ENCODE results near the gene ZNF486. TPM values are rescaled to one million over a fixed set of nuclear protein-coding genes. Genes with fewer than 3 reads are reported as not detected.

Gene ZNF486
- total RNA-seq, 6 donors from 2014 or later = 4.3 to 13.4 (median 6.7) TPM

- no peak overlapping the region for H3K27ac ChIP-seq
Measured at GRCh38 chr19:20153281-20153680, 13.7 kb upstream of the ZNF486 start.

GRCh38 chr19:20154636-20155035 lies 12.4 kb upstream of the ZNF486 start:
- no peaks in the 10 kb centered on the region for H3K27me3 ChIP-seq
- WGBS, 2 donors = 71 to 85% methylated on average over 4 of the region's 4 CpGs
- no peak overlapping the region for H3K4me3 ChIP-seq
- DNase-seq = no peak
- no peaks in the 10 kb centered on the region for H3K4me1 ChIP-seq
- no peak for ATAC-seq (ENCODE audit: low FRiP score in 2 of 2)
- TF ChIP-seq CTCF (IDR thresholded peaks at IDR 0.05) (no peak), EP300 (IDR thresholded peaks at IDR 0.05) (no peak), POLR2AphosphoS5 (IDR thresholded peaks at IDR 0.05) (no peak), POLR2A (IDR thresholded peaks at IDR 0.05) (no peak)
- H3K9me3 ChIP-seq = no peaks in the 10 kb centered on the region
- H3K27ac ChIP-seq = no peak overlapping the region
- no peaks in the 10 kb centered on the region for H3K36me3 ChIP-seq

More at GRCh38 chr19:20153281-20153680, 13.7 kb upstream of the ZNF486 start:
- WGBS, 2 donors = 84 to 91% methylated on average over 4 of the region's 4 CpGs
- H3K36me3 ChIP-seq = no peaks in the 10 kb centered on the region
- no peaks in the 10 kb centered on the region for H3K4me1 ChIP-seq
- DNase-seq (no peak), ATAC-seq (ENCODE audit: low FRiP score in 2 of 2) (no peak)
- H3K4me3 ChIP-seq = no peak overlapping the region
- H3K27me3 ChIP-seq = no peaks in the 10 kb centered on the region
- TF ChIP-seq EP300 (IDR thresholded peaks at IDR 0.05) (no peak), POLR2A (IDR thresholded peaks at IDR 0.05) (no peak), CTCF (IDR thresholded peaks at IDR 0.05) (no peak), POLR2AphosphoS5 (IDR thresholded peaks at IDR 0.05) (no peak)
- no peaks in the 10 kb centered on the region for H3K9me3 ChIP-seq

- ATAC-seq (ENCODE audit: low FRiP score in 2 of 2) = no peak
- DNase-seq = peak in 1 of 2 donors; percentile 54
- WGBS, 2 donors = 61 to 68% methylated on average over 3 of the region's 3 CpGs
Measured at GRCh38 chr19:20162821-20163220, 4.2 kb upstream of the ZNF486 start.

GRCh38 chr19:20164456-20164855 lies 2.6 kb upstream of the ZNF486 start:
- Histone ChIP-seq H3K36me3 (peaks cover 0 to 4% (median 0%) of the 10 kb centered on the region in 4 donors), H3K4me1 (peaks cover 6 to 30% (median 8%) of the 10 kb centered on the region in 4 donors), H3K27me3 (no peaks in the 10 kb centered on the region), H3K27ac (no peak overlapping the region), H3K4me3 (no peak overlapping the region), H3K9me3 (no peaks in the 10 kb centered on the region)
- 76 to 80% methylated on average over 1 of the region's 1 CpG for WGBS, 2 donors
- no peak for TF ChIP-seq POLR2A (IDR thresholded peaks at IDR 0.05)
- TF ChIP-seq CTCF (IDR thresholded peaks at IDR 0.05) = no peak
- TF ChIP-seq POLR2AphosphoS5 (IDR thresholded peaks at IDR 0.05) = no peak
- no peak for TF ChIP-seq EP300 (IDR thresholded peaks at IDR 0.05)
- DNase-seq (no peak), ATAC-seq (ENCODE audit: low FRiP score in 2 of 2) (no peak)

More at GRCh38 chr19:20162821-20163220, 4.2 kb upstream of the ZNF486 start:
- TF ChIP-seq EP300 (IDR thresholded peaks at IDR 0.05) = no peak
- TF ChIP-seq POLR2A (IDR thresholded peaks at IDR 0.05) = no peak
- TF ChIP-seq POLR2AphosphoS5 (IDR thresholded peaks at IDR 0.05) = no peak
- no peak for TF ChIP-seq CTCF (IDR thresholded peaks at IDR 0.05)
- Histone ChIP-seq H3K4me3 (no peak overlapping the region), H3K4me1 (peaks cover under 1 to 20% (median 2%) of the 10 kb centered on the region in 4 donors), H3K36me3 (no peaks in the 10 kb centered on the region), H3K9me3 (no peaks in the 10 kb centered on the region), H3K27me3 (no peaks in the 10 kb centered on the region), H3K27ac (no peak overlapping the region)

- Histone ChIP-seq H3K27me3 (no peaks in the 10 kb centered on the region), H3K9me3 (no peaks in the 10 kb centered on the region), H3K36me3 (peaks cover 0 to 6% (median 0%) of the 10 kb centered on the region in 4 donors), H3K27ac (peak overlapping the region in 2 of 4 donors; percentile 36 to 40), H3K4me1 (peaks cover 6 to 30% (median 8%) of the 10 kb centered on the region in 4 donors), H3K4me3 (no peak overlapping the region)
- DNase-seq = peak in 1 of 2 donors; percentile 37
- 63 to 72% methylated on average over 7 of the region's 7 CpGs for WGBS, 2 donors
- TF ChIP-seq POLR2A (IDR thresholded peaks at IDR 0.05) (no peak), CTCF (IDR thresholded peaks at IDR 0.05) (no peak), EP300 (IDR thresholded peaks at IDR 0.05) (no peak), POLR2AphosphoS5 (IDR thresholded peaks at IDR 0.05) (no peak)
- ATAC-seq (ENCODE audit: low FRiP score in 2 of 2) = no peak
Measured at GRCh38 chr19:20165971-20166592, 932 bp upstream of the ZNF486 start.
